MCF 10A (cell line): Measurements from ENCODE around the gene ADARB2. TPM values are rescaled to one million over a fixed set of nuclear protein-coding genes. Genes with fewer than 3 reads are reported as not detected.
"Not testable (repeated sequence)": the region's sequence is repeated elsewhere in the genome, so short reads cannot be mapped to it uniquely, and the experiment has no call there.

Experiments
- BruUV-seq: library from RNA; stranded (reverse); fragments of 400-500 nt; replicated peaks from 2 replicates; lab custom pipeline; 2021; lab: Mats Ljungman, UMichigan
- CTCF ChIA-PET: fragments of 300-600 bp; sonication (Branson Sonifier 250); formaldehyde crosslinking; extraction: SDS; loops from one replicate; lab custom pipeline; 2021; ENCODE audit warnings: antibody characterized with exemption, inconsistent platforms; lab: Yijun Ruan, JAX
- POLR2A ChIA-PET: fragments of 300-600, 350-650 bp; sonication (Branson Sonifier 250); formaldehyde crosslinking; extraction: SDS; loops from one replicate; lab custom pipeline; 2020; ENCODE audit warnings: antibody characterized with exemption, inconsistent platforms; lab: Yijun Ruan, JAX
- DNase-seq: peaks from one replicate; pipeline ENCODE4 v3.0.0-alpha.2; 2018; ENCODE audit not compliant: unreplicated experiment
- H3K27ac Mint-ChIP-seq: one replicate; pipeline ENCODE4 v1.8.0; 2022; ENCODE audit warnings: mild to moderate bottlenecking, low read depth, mixed read lengths; ENCODE audit not compliant: unreplicated experiment
- H3K27me3 Mint-ChIP-seq: one replicate; pipeline ENCODE4 v1.8.0; 2022; ENCODE audit warnings: mixed read lengths; ENCODE audit not compliant: insufficient read depth, unreplicated experiment
- H3K36me3 Mint-ChIP-seq: one replicate; pipeline ENCODE4 v1.8.0; 2022; ENCODE audit warnings: mild to moderate bottlenecking, moderate library complexity, mixed read lengths; ENCODE audit not compliant: insufficient read depth, unreplicated experiment
- H3K4me1 Mint-ChIP-seq: one replicate; pipeline ENCODE4 v1.8.0; 2022; ENCODE audit warnings: mixed read lengths; ENCODE audit not compliant: insufficient read depth, unreplicated experiment
- H3K4me3 Mint-ChIP-seq: one replicate; pipeline ENCODE4 v1.8.0; 2022; ENCODE audit warnings: mild to moderate bottlenecking, moderate library complexity, mixed read lengths; ENCODE audit not compliant: unreplicated experiment
- H3K9me3 Mint-ChIP-seq: one replicate; pipeline ENCODE4 v1.8.0; 2022; ENCODE audit warnings: mixed read lengths; ENCODE audit not compliant: unreplicated experiment
- intact Hi-C: fragments of 100-400 bp; cut with micrococcal nuclease; formaldehyde crosslinking; loops from 2 replicates; pipeline ENCODE4 v1.14.1; 2022
- total RNA-seq: library from RNA; stranded (reverse); gene quantifications from 2 replicates; pipeline ENCODE4 v1.2.3, GENCODE V29; 2022
- TF ChIP-seq, protein P1 (sequence below): fragments of 200-600 bp; IDR thresholded peaks from one replicate; pipeline ENCODE4 v1.8.0; 2022; ENCODE audit warnings: antibody characterized with exemption, mild to moderate bottlenecking; ENCODE audit not compliant: unreplicated experiment

Gene ADARB2
- total RNA-seq, 1 experiment from 2014 or later = 0.96 TPM

DNA sequence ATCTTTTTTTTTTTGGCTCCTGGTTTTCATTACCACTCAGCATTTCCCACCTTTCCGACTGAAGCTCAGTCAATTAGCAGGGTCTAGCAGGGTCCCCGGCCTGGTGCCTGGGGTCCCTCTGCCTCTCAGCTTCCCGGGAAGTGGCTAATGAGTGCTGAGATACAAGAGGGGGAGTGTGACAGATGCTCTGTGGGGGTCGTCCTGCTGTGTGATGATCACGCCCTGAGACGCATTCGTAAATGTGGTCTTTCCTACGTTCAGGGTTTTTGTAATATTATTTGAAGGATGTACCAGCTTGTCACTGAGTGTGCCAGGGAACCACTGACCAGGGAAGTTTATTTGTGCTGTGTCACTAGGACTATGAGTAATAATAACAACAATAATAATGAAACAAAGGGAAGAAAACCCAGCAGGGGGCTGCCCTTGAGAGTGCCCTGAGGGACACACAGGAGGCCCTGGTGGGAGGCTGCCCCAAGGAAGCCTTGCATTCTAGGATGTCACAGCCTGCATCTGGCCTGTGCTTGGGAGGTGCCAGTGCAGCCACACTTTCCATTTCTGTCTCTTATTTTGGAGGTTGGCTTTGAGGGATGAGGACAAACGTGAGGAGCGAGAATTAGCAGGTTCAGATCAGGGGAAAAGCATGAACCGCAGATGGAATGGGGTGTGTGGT is 337.8 kb downstream of the ADARB2 start:
- DNase-seq = peak; percentile 23
- Mint-ChIP-seq H3K4me3 (no peak overlapping the region), H3K27ac (no peak overlapping the region), H3K36me3 (no peaks in the 10 kb centered on the region), H3K4me1 (no peaks in the 10 kb centered on the region), H3K9me3 (no peaks in the 10 kb centered on the region), H3K27me3 (no peaks in the 10 kb centered on the region)
- TF ChIP-seq, protein P1, sequence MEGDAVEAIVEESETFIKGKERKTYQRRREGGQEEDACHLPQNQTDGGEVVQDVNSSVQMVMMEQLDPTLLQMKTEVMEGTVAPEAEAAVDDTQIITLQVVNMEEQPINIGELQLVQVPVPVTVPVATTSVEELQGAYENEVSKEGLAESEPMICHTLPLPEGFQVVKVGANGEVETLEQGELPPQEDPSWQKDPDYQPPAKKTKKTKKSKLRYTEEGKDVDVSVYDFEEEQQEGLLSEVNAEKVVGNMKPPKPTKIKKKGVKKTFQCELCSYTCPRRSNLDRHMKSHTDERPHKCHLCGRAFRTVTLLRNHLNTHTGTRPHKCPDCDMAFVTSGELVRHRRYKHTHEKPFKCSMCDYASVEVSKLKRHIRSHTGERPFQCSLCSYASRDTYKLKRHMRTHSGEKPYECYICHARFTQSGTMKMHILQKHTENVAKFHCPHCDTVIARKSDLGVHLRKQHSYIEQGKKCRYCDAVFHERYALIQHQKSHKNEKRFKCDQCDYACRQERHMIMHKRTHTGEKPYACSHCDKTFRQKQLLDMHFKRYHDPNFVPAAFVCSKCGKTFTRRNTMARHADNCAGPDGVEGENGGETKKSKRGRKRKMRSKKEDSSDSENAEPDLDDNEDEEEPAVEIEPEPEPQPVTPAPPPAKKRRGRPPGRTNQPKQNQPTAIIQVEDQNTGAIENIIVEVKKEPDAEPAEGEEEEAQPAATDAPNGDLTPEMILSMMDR = no peak
- intact Hi-C loops = no loop called here
- ChIA-PET CTCF (no interaction called here), POLR2A (no interaction called here)
- no TSS peak for BruUV-seq

DNA sequence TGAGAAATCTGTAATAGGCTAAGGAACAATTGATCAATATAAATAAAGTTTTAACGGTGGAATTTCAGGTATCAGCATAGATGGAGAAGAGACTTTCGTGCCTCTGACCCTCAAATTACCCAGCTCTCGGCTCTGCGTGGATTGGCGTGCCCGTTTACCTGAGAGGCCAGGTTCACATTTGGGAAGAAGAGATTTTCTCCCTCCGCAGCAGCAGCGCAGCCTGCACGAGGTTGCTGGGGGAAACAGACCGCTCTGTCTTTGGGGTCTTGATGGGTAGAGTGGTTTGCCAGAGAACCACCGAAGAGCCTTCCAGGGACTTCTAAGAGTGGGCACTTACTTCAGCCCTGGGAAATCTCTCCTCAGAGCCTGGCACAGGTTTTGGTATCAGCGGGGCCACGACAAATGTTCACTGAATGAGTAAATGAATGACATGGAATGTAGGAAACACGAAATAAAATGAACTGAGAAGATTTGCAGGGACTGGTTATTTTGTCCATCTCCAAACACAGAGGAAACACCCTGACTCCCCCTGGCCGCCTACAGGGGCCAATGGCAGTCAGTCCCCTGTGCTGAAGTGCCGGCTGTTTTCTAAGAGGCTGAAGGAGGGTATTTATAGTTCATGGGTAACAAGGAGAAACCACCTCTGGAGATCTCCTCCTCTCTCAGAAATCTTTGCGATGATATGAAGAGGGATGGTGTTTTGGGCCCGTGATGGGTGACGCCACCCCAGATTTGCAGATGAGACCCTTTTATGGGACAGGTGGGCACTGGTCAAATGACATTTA is 338.5 kb downstream of the ADARB2 start:
- CTCF ChIA-PET = no interaction called here
- Mint-ChIP-seq H3K36me3 (no peaks in the 10 kb centered on the region), H3K27ac (no peak overlapping the region), H3K27me3 (no peaks in the 10 kb centered on the region), H3K4me3 (no peak overlapping the region), H3K4me1 (no peaks in the 10 kb centered on the region), H3K9me3 (no peaks in the 10 kb centered on the region)
- no TSS peak for BruUV-seq
- POLR2A ChIA-PET = no interaction called here
- TF ChIP-seq, protein P1 = no peak
- DNase-seq = no peak
- intact Hi-C loops = no loop called here

DNA sequence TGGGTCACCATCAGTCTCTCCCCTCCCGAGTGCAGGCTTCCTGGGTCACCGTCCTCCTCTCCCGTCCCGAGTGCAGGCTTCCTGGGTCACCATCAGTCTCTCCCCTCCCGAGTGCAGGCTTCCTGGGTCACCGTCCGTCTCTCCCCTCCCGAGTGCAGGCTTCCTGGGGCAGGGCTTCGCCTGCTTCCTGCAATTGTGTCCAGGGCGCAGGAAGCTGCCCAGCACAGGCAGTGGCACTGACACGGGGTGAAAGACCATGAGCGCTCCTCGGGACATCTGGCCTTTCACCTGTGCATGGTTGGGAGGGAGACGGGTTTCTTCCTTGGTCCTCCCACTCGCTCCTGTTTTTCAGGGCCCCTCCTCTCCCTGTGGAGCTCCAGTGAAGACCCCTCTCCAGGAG is 339.2 kb downstream of the ADARB2 start:
- POLR2A ChIA-PET, H3K36me3 Mint-ChIP-seq: not testable (repeated sequence)

DNA sequence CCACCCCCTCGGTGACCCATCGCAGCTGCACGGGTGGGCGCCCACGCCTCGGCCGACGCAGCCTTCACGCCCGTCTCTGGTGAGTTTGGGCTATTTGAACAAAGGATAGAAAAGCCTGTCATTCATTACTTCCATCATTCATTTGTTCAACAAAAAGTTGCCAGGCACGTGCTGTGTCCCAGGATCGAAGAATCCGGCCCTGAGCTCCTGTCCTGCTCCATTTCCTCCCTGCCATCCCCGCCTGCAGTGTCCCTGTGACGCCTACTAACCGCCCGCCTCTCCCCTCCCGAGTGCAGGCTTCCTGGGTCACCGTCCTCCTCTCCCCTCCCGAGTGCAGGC is 341.1 kb downstream of the ADARB2 start:
- ChIA-PET CTCF (no interaction called here), POLR2A (no interaction called here)
- DNase-seq = no peak
- Mint-ChIP-seq H3K36me3 (no peaks in the 10 kb centered on the region), H3K9me3 (no peaks in the 10 kb centered on the region), H3K4me1 (no peaks in the 10 kb centered on the region), H3K27me3 (no peaks in the 10 kb centered on the region), H3K27ac (no peak overlapping the region), H3K4me3 (no peak overlapping the region)
- BruUV-seq = no TSS peak
- TF ChIP-seq, protein P1 = no peak
- intact Hi-C loops = no loop called here

More for the DNA sequence above, 339.2 kb downstream of the ADARB2 start:
- BruUV-seq, H3K27ac Mint-ChIP-seq, H3K9me3 Mint-ChIP-seq, DNase-seq, H3K4me1 Mint-ChIP-seq, intact Hi-C loops, CTCF ChIA-PET, H3K4me3 Mint-ChIP-seq, H3K27me3 Mint-ChIP-seq: not testable (repeated sequence)
